H1 (cell line): Measurements from ENCODE around the gene GDI2. TPM values are rescaled to one million over a fixed set of nuclear protein-coding genes. Genes with fewer than 3 reads are reported as not detected.

Source experiments
- CTCF ChIA-PET: fragments of 300-600 bp; sonication (Branson Sonifier 250); formaldehyde crosslinking; loops from one replicate; lab custom pipeline; 2021; ENCODE audit not compliant: partially characterized antibody; lab: Charles Lee
- POLR2A ChIA-PET: fragments of 300-600 bp; sonication (Branson Sonifier 250); formaldehyde crosslinking; loops from one replicate; lab custom pipeline; 2021; ENCODE audit warnings: inconsistent platforms; ENCODE audit not compliant: partially characterized antibody; lab: Charles Lee
- DNase-seq, 2 experiments: peaks; one replicate each; pipeline versions ENCODE4 v3.0.0 to v3.0.0-alpha.2; 2010 to 2022; ENCODE audit warnings: low spot score in 2 of 2, low read depth in 1 of 2, mixed read lengths in 1 of 2
- FAIRE-seq: peaks from 2 replicates; lab custom pipeline; 2011; peaks lifted over from hg19 to GRCh38; lab: Jason Lieb, UNC
- H2AFZ ChIP-seq: 2 replicates; pipeline ENCODE4 v1.8.1; 2012; ENCODE audit warnings: low read length, inconsistent platforms
- H2AK5ac ChIP-seq: 2 replicates; pipeline ENCODE4 v1.6.1; 2013; ENCODE audit warnings: low read depth, low read length
- H2BK120ac ChIP-seq: replicated peaks from 2 replicates; pipeline ENCODE3; 2013; ENCODE audit warnings: low read depth, low read length, inconsistent platforms
- H2BK12ac ChIP-seq: 2 replicates; pipeline ENCODE4 v1.6.1; 2013; ENCODE audit warnings: low read depth, low read length
- H2BK15ac ChIP-seq: 2 replicates; pipeline ENCODE4 v1.6.1; 2013; ENCODE audit warnings: low read length
- H2BK20ac ChIP-seq: 2 replicates; pipeline ENCODE4 v1.6.1; 2013; ENCODE audit warnings: low read length
- H2BK5ac ChIP-seq: 2 replicates; pipeline ENCODE4 v1.6.1; 2013; ENCODE audit warnings: low read depth, low read length
- H3K14ac ChIP-seq: 2 replicates; pipeline ENCODE4 v1.6.1; 2013; ENCODE audit warnings: inconsistent platforms; ENCODE audit not compliant: insufficient read length
- H3K18ac ChIP-seq: 2 replicates; pipeline ENCODE4 v1.6.1; 2013; ENCODE audit warnings: low read length; ENCODE audit errors: extremely low read depth
- H3K23ac ChIP-seq: 2 replicates; pipeline ENCODE4 v1.6.1; 2013; ENCODE audit warnings: inconsistent platforms; ENCODE audit not compliant: insufficient read length
- H3K23me2 ChIP-seq: 2 replicates; pipeline ENCODE4 v1.6.1; 2013; ENCODE audit warnings: low read depth, low read length
- H3K27ac ChIP-seq: 2 replicates; pipeline ENCODE4 v1.6.1; 2011; ENCODE audit warnings: low read depth, low read length, inconsistent platforms
- H3K27me3 ChIP-seq, 4 experiments: replicated peaks in 1 of 4; 1 replicate in 1 of 4; 2 replicates in 3 of 4; pipeline versions ENCODE4 v1.6.1 to v1.8.1; 2011 to 2013; ENCODE audit warnings: low read length in 3 of 4, mild to moderate bottlenecking in 3 of 4, inconsistent platforms in 2 of 4, mixed read lengths in 2 of 4, moderate library complexity in 1 of 4; ENCODE audit not compliant: control insufficient read depth in 3 of 4, insufficient read depth in 3 of 4; ENCODE audit errors: extremely low read depth in 1 of 4
- H3K36me3 ChIP-seq, 4 experiments: 2 replicates each; pipeline versions ENCODE4 v1.6.1 to v1.8.1; 2011 to 2013; ENCODE audit warnings: mild to moderate bottlenecking in 4 of 4, low read length in 3 of 4, moderate library complexity in 2 of 4, control low read depth in 1 of 4, inconsistent platforms in 1 of 4; ENCODE audit not compliant: insufficient read depth in 4 of 4, control insufficient read depth in 2 of 4
- H3K4ac ChIP-seq: replicated peaks from 2 replicates; pipeline ENCODE3; 2013; ENCODE audit warnings: low read length, low read depth, mixed read lengths, inconsistent platforms; ENCODE audit not compliant: insufficient read length
- H3K4me1 ChIP-seq, 4 experiments: replicated peaks in 1 of 4; 1 replicate in 1 of 4; 2 replicates in 3 of 4; pipeline versions ENCODE4 v1.6.1 to v1.8.1; 2011 to 2013; ENCODE audit warnings: low read length in 3 of 4, inconsistent platforms in 2 of 4, mixed read lengths in 1 of 4; ENCODE audit not compliant: insufficient read depth in 4 of 4, control insufficient read depth in 3 of 4
- H3K4me2 ChIP-seq, 2 experiments: 2 replicates each; pipeline versions ENCODE4 v1.6.1 to v1.8.1; 2011 to 2013; ENCODE audit warnings: low read depth in 2 of 2, low read length in 2 of 2, control low read depth in 1 of 2, inconsistent platforms in 1 of 2, mild to moderate bottlenecking in 1 of 2; ENCODE audit not compliant: insufficient read depth in 1 of 2
- H3K4me3 ChIP-seq, 4 experiments: fragments of 200-600, 300-600 bp in 1 of 4; sonication (generic), shearing (Covaris generic), sonication (Bioruptor Twin) in 1 of 4; 2 replicates each; pipeline versions ENCODE4 v1.5.1 to v1.8.1; 2011 to 2016; ENCODE audit warnings: low read length in 4 of 4, low read depth in 3 of 4, control low read depth in 2 of 4, inconsistent platforms in 2 of 4, mild to moderate bottlenecking in 2 of 4, mixed read lengths in 1 of 4, moderate library complexity in 1 of 4; ENCODE audit not compliant: insufficient read depth in 2 of 4; ENCODE audit errors: extremely low read depth in 1 of 4
- H3K56ac ChIP-seq: replicated peaks from 2 replicates; pipeline ENCODE3; 2013; ENCODE audit warnings: low read depth, mild to moderate bottlenecking, mixed read lengths, low read length, inconsistent platforms; ENCODE audit not compliant: insufficient read length
- H3K79me1 ChIP-seq: 2 replicates; pipeline ENCODE4 v1.6.1; 2013; ENCODE audit warnings: low read depth, low read length, control low read depth
- H3K79me2 ChIP-seq, 2 experiments: 2 replicates each; pipeline versions ENCODE4 v1.6.1 to v1.8.1; 2012 to 2013; ENCODE audit warnings: low read length in 2 of 2, mild to moderate bottlenecking in 2 of 2, inconsistent platforms in 1 of 2; ENCODE audit not compliant: insufficient read depth in 2 of 2, control insufficient read depth in 1 of 2
- H3K9ac ChIP-seq, 4 experiments: replicated peaks in 1 of 4; 1 replicate in 1 of 4; 2 replicates in 3 of 4; pipeline versions ENCODE4 v1.6.1 to v1.8.1; 2011 to 2013; ENCODE audit warnings: low read depth in 3 of 4, low read length in 3 of 4, control low read depth in 2 of 4, mild to moderate bottlenecking in 2 of 4, moderate library complexity in 2 of 4, inconsistent platforms in 1 of 4; ENCODE audit errors: extremely low read depth in 1 of 4
- H3K9me3 ChIP-seq, 2 experiments: 2 replicates each; pipeline versions ENCODE4 v1.6.1 to v1.8.1; 2012 to 2013; ENCODE audit warnings: mild to moderate bottlenecking in 2 of 2, moderate library complexity in 2 of 2, control low read depth in 1 of 2, inconsistent platforms in 1 of 2, low read depth in 1 of 2, low read length in 1 of 2, mixed read lengths in 1 of 2; ENCODE audit not compliant: insufficient read depth in 2 of 2
- H4K20me1 ChIP-seq, 2 experiments: replicated peaks in 1 of 2; 2 replicates each; pipeline versions ENCODE3 to v1.8.1; 2011 to 2013; ENCODE audit warnings: inconsistent platforms in 2 of 2, low read length in 2 of 2, mild to moderate bottlenecking in 1 of 2; ENCODE audit not compliant: insufficient read depth in 2 of 2, control insufficient read depth in 1 of 2
- H4K5ac ChIP-seq: 2 replicates; pipeline ENCODE4 v1.6.1; 2013; ENCODE audit warnings: low read length, low read depth, mixed read lengths, inconsistent platforms; ENCODE audit not compliant: insufficient read length
- H4K8ac ChIP-seq: 2 replicates; pipeline ENCODE4 v1.8.0; 2013; ENCODE audit warnings: mild to moderate bottlenecking, moderate library complexity, low read length, inconsistent platforms; ENCODE audit not compliant: insufficient read depth; ENCODE audit errors: extremely low read depth
- H4K91ac ChIP-seq: replicated peaks from 2 replicates; pipeline ENCODE3; 2013; ENCODE audit warnings: low read length, mixed read lengths, inconsistent platforms; ENCODE audit not compliant: insufficient read length
- RAD21 ChIP-seq, 2 experiments: IDR thresholded peaks in 1 of 2; conservative IDR thresholded peaks in 1 of 2; 2 replicates each; pipeline ENCODE4 v1.6.1; 2011; ENCODE audit warnings: low read depth in 2 of 2, low read length in 2 of 2, improper control_type of control experiment in 1 of 2, inconsistent platforms in 1 of 2, mild to moderate bottlenecking in 1 of 2, moderate library complexity in 1 of 2
- SRF ChIP-seq: IDR thresholded peaks from 2 replicates; pipeline ENCODE4 v1.6.1; 2011; ENCODE audit warnings: mild to moderate bottlenecking, low read depth, low read length, moderate library complexity
- WGBS, 2 experiments: shearing (Covaris generic) in 1 of 2; methylation state at CpG; one replicate each; pipeline versions ENCODE4 v1.1.6 to v1.1.7; 2013 to 2015; ENCODE audit warnings: low lambda C conversion rate in 2 of 2, mixed read lengths in 2 of 2, inconsistent platforms in 1 of 2, low coverage in 1 of 2, missing lambda C conversion rate in 1 of 2; ENCODE audit not compliant: insufficient replicate concordance in 2 of 2, insufficient coverage in 1 of 2, insufficient read length in 1 of 2; ENCODE audit errors: extremely low coverage in 1 of 2, missing lambda C conversion rate in 1 of 2; 5-methylcytosine and 5-hydroxymethylcytosine counted together
- polyA plus RNA-seq, 7 experiments: library from polyadenylated mRNA; depleted of rRNA in 3 of 7; stranded (reverse) in 5 of 7; unstranded in 2 of 7; fragments of >200 nt in 5 of 7; fragments of 200-250 nt in 2 of 7; gene quantifications; 1 replicate in 5 of 7; 2 replicates in 1 of 7; 4 replicates in 1 of 7; pipeline versions ENCODE4 v1.2.1 to v1.2.3, GENCODE V29; 2011 to 2013; ENCODE audit warnings: missing spikeins in 2 of 7, mixed read lengths in 2 of 7
- total RNA-seq: library from RNA; stranded (reverse); fragmentation: NEBNext Ultra II Directional; extraction: Animal tissue kit (Norgen Biotek cat#: 25700); gene quantifications from 2 replicates; pipeline ENCODE4 v1.2.1, GENCODE V29; 2021

The GDI2 gene
- total and polyA plus RNA-seq, 2 of the 8 experiments (the other 6 are each of a cell fraction or from before 2014, with no cell fraction given) = 168 to 385 TPM

GRCh38 chr10:5776136-5776880, 36.9 kb downstream of the GDI2 start:
- Histone ChIP-seq H3K4me1 (no peaks in the 10 kb centered on the region), H3K4me3 (no peak overlapping the region), H2BK20ac (no peak overlapping the region), H3K36me3 (peaks cover 5 to 23% (median 13%) of the 10 kb centered on the region in 4 experiments; a peak in 5 of 8 replicates), H3K79me2 (peaks cover 13 to 92% of the 10 kb centered on the region in 2 experiments), H4K5ac (no peak overlapping the region), H3K23ac (no peak overlapping the region), H2BK120ac (no peak overlapping the region), H3K4ac (no peak overlapping the region), H3K79me1 (peaks cover 15% of the 10 kb centered on the region), H2AK5ac (no peak overlapping the region), H3K9me3 (no peaks in the 10 kb centered on the region), H3K9ac (no peak overlapping the region), H4K20me1 (peaks cover 15 to 20% of the 10 kb centered on the region in 2 experiments), H3K27ac (no peak overlapping the region), H3K23me2 (no peaks in the 10 kb centered on the region), H4K8ac (no peak overlapping the region), H3K18ac (no peak overlapping the region), H3K56ac (no peak overlapping the region), H3K14ac (no peak overlapping the region), H3K4me2 (no peak overlapping the region), H2AFZ (no peak overlapping the region), H4K91ac (no peak overlapping the region), H3K27me3 (no peaks in the 10 kb centered on the region), H2BK15ac (no peak overlapping the region), H2BK12ac (no peak overlapping the region), H2BK5ac (no peak overlapping the region)
- POLR2A ChIA-PET = interaction anchor here (1.3 to 3.1 kb wide), 3 partner anchors 11 to 114 kb away, joined by 3 to 9 read pairs (median 4); partner anchors contain the start of genes ANKRD16 and FBH1
- CTCF ChIA-PET = interaction anchor here (0.8 to 1.9 kb wide), 11 partner anchors 9 to 112 kb away, joined by 3 to 6 read pairs (median 3); no protein-coding TSS in a partner anchor
- WGBS, 2 experiments = 80% methylated on average over 7 of the region's 7 CpGs; no CpG with 5 or more reads in 1 of the 2 experiments
- no peak for DNase-seq
- no peak for FAIRE-seq
- TF ChIP-seq RAD21 (IDR thresholded peaks at IDR 0.05 in 1 of 2, conservative IDR thresholded peaks at IDR 0.05 in 1 of 2; ENCODE audit: low read depth in 2 of 2, low read length in 2 of 2) (peak; percentile 6 to 9; a peak in 1 of 4 replicates), SRF (no peak)
